Measurements from ENCODE around the gene TNK2. TPM values are rescaled to one million over a fixed set of nuclear protein-coding genes. Genes with fewer than 3 reads are reported as not detected.

The TNK2 gene
- total RNA-seq, 4 donors from 2014 or later, result 42.3 to 105 (median 53.1) TPM

GRCh38 chr3:195845483-195845882 is 62.9 kb downstream of the TNK2 start:
- 89 to 90% methylated on average over 6 of the region's 6 CpGs for WGBS, 2 donors
- intact Hi-C loops (cut with DNase I; ENCODE audit: low total_unique reads), result no loop called here
- no peak for TF ChIP-seq POLR2A (IDR thresholded peaks at IDR 0.05)
- TF ChIP-seq CTCF (IDR thresholded peaks at IDR 0.05), result no peak
- H3K4me3 ChIP-seq (ENCODE audit: low read depth, poor library complexity, severe bottlenecking), result no peak overlapping the region
- DNase-seq (ENCODE audit: low spot score in 2 of 2), result no peak

GRCh38 chr3:195844671-195845218 is 63.6 kb downstream of the TNK2 start:
- TF ChIP-seq CTCF (IDR thresholded peaks at IDR 0.05) (no peak), POLR2A (IDR thresholded peaks at IDR 0.05) (no peak)
- intact Hi-C loops (cut with DNase I; ENCODE audit: low total_unique reads), result no loop called here
- no peak overlapping the region for H3K4me3 ChIP-seq (ENCODE audit: low read depth, poor library complexity, severe bottlenecking)
- 87 to 90% methylated on average over 7 of the region's 7 CpGs for WGBS, 2 donors
- no peak for DNase-seq (ENCODE audit: low spot score in 2 of 2)

GRCh38 chr3:195839260-195840010 is 68.9 kb downstream of the TNK2 start:
- no peak for DNase-seq (ENCODE audit: low spot score in 2 of 2)

GRCh38 chr3:195838714-195839113 is 69.6 kb downstream of the TNK2 start:
- TF ChIP-seq POLR2A (IDR thresholded peaks at IDR 0.05) (no peak), CTCF (IDR thresholded peaks at IDR 0.05) (no peak)
- DNase-seq (ENCODE audit: low spot score in 2 of 2), result no peak
- H3K4me3 ChIP-seq (ENCODE audit: low read depth, poor library complexity, severe bottlenecking), result no peak overlapping the region
- intact Hi-C loops (cut with DNase I; ENCODE audit: low total_unique reads), result no loop called here
- 78 to 84% methylated on average over 5 of the region's 5 CpGs for WGBS, 2 donors

More at GRCh38 chr3:195839260-195840010, 68.9 kb downstream of the TNK2 start:
- WGBS, 2 donors, result 58 to 62% methylated on average over 19 of the region's 19 CpGs
- intact Hi-C loops (cut with DNase I; ENCODE audit: low total_unique reads), result no loop called here
- TF ChIP-seq CTCF (IDR thresholded peaks at IDR 0.05) (no peak), POLR2A (IDR thresholded peaks at IDR 0.05) (no peak)
- no peak overlapping the region for H3K4me3 ChIP-seq (ENCODE audit: low read depth, poor library complexity, severe bottlenecking)

GRCh38 chr3:195836476-195837135 is 71.7 kb downstream of the TNK2 start:
- intact Hi-C loops (cut with DNase I; ENCODE audit: low total_unique reads), result no loop called here
- WGBS, 2 donors, result 81% methylated on average over 14 of the region's 14 CpGs
- TF ChIP-seq POLR2A (IDR thresholded peaks at IDR 0.05) (no peak), CTCF (IDR thresholded peaks at IDR 0.05) (no peak)
- no peak for DNase-seq (ENCODE audit: low spot score in 2 of 2)
- H3K4me3 ChIP-seq (ENCODE audit: low read depth, poor library complexity, severe bottlenecking), result no peak overlapping the region
